Sigmoid colon (tissue), 7 donors: ENCODE measurements around the gene PTPN6. TPM values are rescaled to one million over a fixed set of nuclear protein-coding genes. Genes with fewer than 3 reads are reported as not detected.

ENCODE experiments used
- DNase-seq: peaks from one replicate; pipeline ENCODE4 v3.0.0-alpha.2; 2019
- H3K27ac ChIP-seq, 4 donors: fragments of 200-600 bp; sonication (generic); one replicate each; pipeline ENCODE4 v1.5.1; 2016 to 2019; ENCODE audit warnings: mild to moderate bottlenecking in 1 of 4
- H3K27me3 ChIP-seq, 3 donors: fragments of 200-600 bp; sonication (generic); one replicate each; pipeline ENCODE4 v1.5.1; 2019; ENCODE audit warnings: mild to moderate bottlenecking in 1 of 3
- H3K36me3 ChIP-seq, 4 donors: fragments of 200-600 bp; sonication (generic); one replicate each; pipeline ENCODE4 v1.5.1; 2016 to 2019
- H3K4me1 ChIP-seq, 4 donors: fragments of 200-600 bp; sonication (generic); one replicate each; pipeline ENCODE4 v1.5.1; 2017 to 2019
- H3K4me3 ChIP-seq, 4 donors: fragments of 200-600 bp; sonication (generic); one replicate each; pipeline ENCODE4 v1.5.1; 2017 to 2019; ENCODE audit warnings: mild to moderate bottlenecking in 2 of 4, moderate library complexity in 1 of 4
- H3K9me3 ChIP-seq, 4 donors: fragments of 200-600 bp in 3 of 4; sonication (generic) in 3 of 4; one replicate each; pipeline versions ENCODE4 v1.5.1 to v1.6.1; 2013 to 2019
- CTCF ChIP-seq, 4 experiments: fragments of 450-650 bp in 3 of 4; fragments of 200-600 bp in 1 of 4; IDR thresholded peaks; one replicate each; pipeline ENCODE4 v1.5.1; 2016 to 2019; ENCODE audit warnings: antibody characterized with exemption in 4 of 4, mild to moderate bottlenecking in 3 of 4, moderate library complexity in 2 of 4
- EP300 ChIP-seq, 4 donors: sonication (generic); formaldehyde crosslinking; IDR thresholded peaks; one replicate each; pipeline ENCODE4 v1.6.1; 2017; ENCODE audit warnings: antibody characterized with exemption in 4 of 4
- POLR2A ChIP-seq, 2 donors: fragments of 450-650 bp; IDR thresholded peaks; one replicate each; pipeline ENCODE4 v1.6.1; 2016; ENCODE audit warnings: antibody characterized with exemption in 2 of 2, mild to moderate bottlenecking in 2 of 2, moderate library complexity in 2 of 2
- POLR2AphosphoS5 ChIP-seq, 4 donors: sonication (generic); formaldehyde crosslinking; IDR thresholded peaks; one replicate each; pipeline ENCODE4 v1.6.1; 2017; ENCODE audit warnings: antibody characterized with exemption in 4 of 4
- WGBS, 2 donors: extraction: QIAGEN DNeasy Blood & Tissue Kit; methylation state at CpG; one replicate each; pipeline ENCODE4 v1.1.7; 2013; 5-methylcytosine and 5-hydroxymethylcytosine counted together
- intact Hi-C: fragments of 100-400 bp; cut with DNase I; formaldehyde crosslinking; loops from one replicate; pipeline ENCODE4 v1.15.1; 2023
- polyA plus RNA-seq, 3 donors: library from polyadenylated mRNA; stranded (reverse); fragments of 200-250 nt; gene quantifications; one replicate each; pipeline ENCODE4 v1.2.3, GENCODE V29; 2013
- total RNA-seq, 4 donors: library from RNA; depleted of rRNA; stranded (reverse); fragments of >200 nt; gene quantifications; one replicate each; pipeline ENCODE4 v1.1.0, GENCODE V29; 2016
- donor health status: healthy with polysubstance abuse.
- donor health status: Bipolar disorder and iron deficiency.
- donor health status: healthy.

The PTPN6 gene
- total and polyA plus RNA-seq, 7 donors = 5.3 to 92.4 (median 13.6) TPM

GRCh38 chr12:6917491-6918231 lies 33.5 kb upstream of the PTPN6 start:
- Histone ChIP-seq H3K27me3 (no peaks in the 10 kb centered on the region), H3K27ac (no peak overlapping the region), H3K36me3 (peaks cover 0 to 45% (median 6%) of the 10 kb centered on the region in 4 donors), H3K9me3 (no peaks in the 10 kb centered on the region), H3K4me1 (peaks cover 0 to 25% (median 22%) of the 10 kb centered on the region in 4 donors), H3K4me3 (no peak overlapping the region)
- intact Hi-C loops = no loop called here
- 82 to 86% methylated on average over 14 of the region's 14 CpGs for WGBS, 2 donors
- no peak for TF ChIP-seq POLR2AphosphoS5 (IDR thresholded peaks at IDR 0.05)
- no peak for TF ChIP-seq CTCF (IDR thresholded peaks at IDR 0.05)
- TF ChIP-seq EP300 (IDR thresholded peaks at IDR 0.05) = no peak
- no peak for TF ChIP-seq POLR2A (IDR thresholded peaks at IDR 0.05)
- no peak for DNase-seq

GRCh38 chr12:6919588-6919987 lies 31.6 kb upstream of the PTPN6 start:
- no peak for TF ChIP-seq EP300 (IDR thresholded peaks at IDR 0.05)
- no peak for TF ChIP-seq POLR2A (IDR thresholded peaks at IDR 0.05)
- TF ChIP-seq CTCF (IDR thresholded peaks at IDR 0.05) = no peak
- TF ChIP-seq POLR2AphosphoS5 (IDR thresholded peaks at IDR 0.05) = no peak
- Histone ChIP-seq H3K4me1 (peaks cover 0 to 26% (median 24%) of the 10 kb centered on the region in 4 donors), H3K36me3 (peaks cover 0 to 57% (median 6%) of the 10 kb centered on the region in 4 donors), H3K9me3 (no peaks in the 10 kb centered on the region), H3K27me3 (no peaks in the 10 kb centered on the region), H3K4me3 (no peak overlapping the region), H3K27ac (no peak overlapping the region)
- peak; percentile 60 for DNase-seq
- intact Hi-C loops = no loop called here
- 68 to 80% methylated on average over 7 of the region's 7 CpGs for WGBS, 2 donors

GRCh38 chr12:6921539-6921938 lies 29.6 kb upstream of the PTPN6 start:
- WGBS, 2 donors = 88 to 91% methylated on average over 7 of the region's 7 CpGs
- no peak overlapping the region for H3K27ac ChIP-seq
- H3K4me3 ChIP-seq = no peak overlapping the region
- peaks cover 4 to 32% (median 30%) of the 10 kb centered on the region in 4 donors for H3K4me1 ChIP-seq
- no peaks in the 10 kb centered on the region for H3K27me3 ChIP-seq
- H3K36me3 ChIP-seq = peaks cover 0 to 51% (median 6%) of the 10 kb centered on the region in 4 donors
- TF ChIP-seq POLR2A (IDR thresholded peaks at IDR 0.05) (no peak), CTCF (IDR thresholded peaks at IDR 0.05) (no peak), POLR2AphosphoS5 (IDR thresholded peaks at IDR 0.05) (no peak), EP300 (IDR thresholded peaks at IDR 0.05) (no peak)
- intact Hi-C loops = no loop called here
- no peak for DNase-seq
- no peaks in the 10 kb centered on the region for H3K9me3 ChIP-seq

GRCh38 chr12:6921996-6922946 lies 28.9 kb upstream of the PTPN6 start:
- Histone ChIP-seq H3K4me1 (peaks cover 4 to 39% (median 35%) of the 10 kb centered on the region in 4 donors), H3K27ac (peak overlapping the region in 1 of 4 donors; percentile 15), H3K27me3 (no peaks in the 10 kb centered on the region), H3K36me3 (peaks cover 0 to 44% (median 4%) of the 10 kb centered on the region in 4 donors), H3K4me3 (no peak overlapping the region), H3K9me3 (no peaks in the 10 kb centered on the region)
- 73 to 87% methylated on average over 9 of the region's 9 CpGs for WGBS, 2 donors
- TF ChIP-seq CTCF (IDR thresholded peaks at IDR 0.05) (no peak), POLR2A (IDR thresholded peaks at IDR 0.05) (no peak), POLR2AphosphoS5 (IDR thresholded peaks at IDR 0.05) (no peak), EP300 (IDR thresholded peaks at IDR 0.05) (no peak)
- intact Hi-C loops = no loop called here
- no peak for DNase-seq
